Right lobe of liver (tissue), 4 donors: ENCODE data around the gene KRTAP4-9.

Experiments
- CTCF ChIP-seq, 4 donors: fragments of 200-600 bp in 3 of 4; fragments of 450-650 bp in 1 of 4; IDR thresholded peaks; one replicate each; pipeline versions ENCODE4 v1.5.1 to v1.8.0; 2016 to 2022; ENCODE audit warnings: antibody characterized with exemption in 4 of 4, mild to moderate bottlenecking in 2 of 4
- POLR2A ChIP-seq: fragments of 450-650 bp; IDR thresholded peaks from one replicate; pipeline ENCODE4 v1.6.1; 2017; ENCODE audit warnings: antibody characterized with exemption, mild to moderate bottlenecking
- donor health status: DM: no; HTN: no; CAD: no.
- donor health status: DM: no; HTN: no; CAD: no.
- donor health status: DM: no; HTN: yes; CAD: no.

GRCh38 chr17:41125064-41125463, 19.9 kb downstream of the KRTAP4-9 start:
- TF ChIP-seq CTCF (IDR thresholded peaks at IDR 0.05) (no peak), POLR2A (no peak)
